M059J (cell line): ENCODE measurements around the gene TUBGCP2. TPM values are rescaled to one million over a fixed set of nuclear protein-coding genes. Genes with fewer than 3 reads are reported as not detected.

Experiments
- DNase-seq: peaks from one replicate; pipeline ENCODE4 v3.0.0-alpha.2; 2012; ENCODE audit warnings: low read depth
- total RNA-seq: library from RNA; depleted of rRNA; stranded (reverse); fragments of >200 nt; shearing (Covaris generic); gene quantifications from 2 replicates; pipeline ENCODE4 v1.2.3, GENCODE V29; 2014; rRNA removed

TUBGCP2 gene
- total RNA-seq: 38.6 and 51.9 TPM in 2 replicates

- DNase-seq: peak; percentile 68
These were observed at the start of gene TUBGCP2, which contains the start of gene ZNF511 for GRCh38 chr10:133308421-133309099. Gene TUBGCP2 (minus strand): TSS chr10:133308872. CDS start chr10:133302941, 5,931 bp downstream. Gene ZNF511 (plus strand): TSS chr10:133308914. CDS start chr10:133308944, 30 bp downstream.

- DNase-seq: peak; percentile 32
These were observed 48.9 kb upstream of the TUBGCP2 start, which contains the start of gene FUOM for GRCh38 chr10:133357285-133358161. Gene FUOM (minus strand): TSS chr10:133358019. CDS start chr10:133358007, 12 bp downstream.

GRCh38 chr10:133356549-133357284 is 48.0 kb upstream of the TUBGCP2 start:
- no peak for DNase-seq

- DNase-seq: no peak
These were observed 47.3 kb upstream of the TUBGCP2 start for GRCh38 chr10:133355991-133356390.

- DNase-seq: no peak
These were observed 46.6 kb upstream of the TUBGCP2 start for GRCh38 chr10:133355266-133355665.

DNA sequence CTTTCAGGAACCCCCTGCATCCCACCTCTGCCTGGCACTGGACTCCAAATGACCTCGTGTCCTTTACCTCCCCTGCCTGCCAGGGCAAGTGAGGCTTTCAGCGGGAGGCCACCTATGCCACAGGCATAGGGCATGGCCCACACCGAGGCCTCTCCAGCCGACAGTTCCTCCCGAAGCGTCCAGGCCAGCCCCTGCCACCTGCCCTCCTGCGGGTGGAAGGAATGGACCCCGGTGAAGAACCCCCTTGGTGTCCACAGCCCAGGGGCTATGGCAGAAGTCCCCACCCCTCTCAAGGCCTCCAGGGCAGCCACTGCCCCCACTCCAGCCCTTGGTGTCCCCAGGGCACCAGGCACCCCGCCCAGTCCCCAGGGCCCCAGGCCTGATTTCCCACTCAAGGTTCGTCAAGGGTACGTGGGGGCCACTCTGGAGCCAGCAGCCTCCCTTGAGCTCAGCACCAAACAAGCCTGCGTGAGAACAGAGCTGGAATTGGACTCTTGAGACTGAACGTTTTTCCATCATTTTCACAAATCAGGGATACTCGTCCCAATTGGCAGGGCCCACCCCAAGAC is 46.1 kb upstream of the TUBGCP2 start:
- DNase-seq: no peak

DNA sequence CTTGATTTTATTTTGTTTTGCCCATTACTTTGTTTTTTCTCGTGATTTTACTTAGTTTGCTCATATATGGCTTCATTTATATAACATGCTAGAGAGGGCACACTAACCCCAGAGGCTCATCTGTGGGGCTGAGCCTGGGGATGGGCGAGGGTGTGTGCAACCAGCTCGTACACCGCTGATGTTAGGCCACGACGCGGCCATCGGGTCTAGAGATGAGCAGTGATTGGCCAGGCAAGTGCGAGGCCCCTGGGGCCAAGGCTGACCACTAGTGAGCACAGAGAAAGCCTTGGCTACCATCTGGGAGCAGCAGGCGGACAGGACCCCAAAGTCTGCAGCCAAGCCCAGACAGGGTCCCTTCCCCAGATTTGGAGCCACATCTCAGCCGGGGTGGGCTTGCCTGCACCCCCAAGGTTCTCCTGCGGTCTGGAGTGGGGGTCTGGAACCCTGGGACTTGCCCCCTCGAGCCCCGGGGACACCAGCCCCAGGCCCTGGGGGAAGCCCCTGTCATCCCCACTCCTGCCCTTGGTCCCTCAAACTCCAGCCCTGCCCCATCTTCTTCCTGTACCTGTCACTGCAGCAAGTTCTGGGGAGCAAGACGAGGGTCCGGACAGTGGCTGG is 45.4 kb upstream of the TUBGCP2 start:
- no peak for DNase-seq

- no peak for DNase-seq
These were observed 44.7 kb upstream of the TUBGCP2 start for GRCh38 chr10:133353202-133353959.

GRCh38 chr10:133351408-133352318 is 43.0 kb upstream of the TUBGCP2 start:
- no peak for DNase-seq

GRCh38 chr10:133350950-133351329 is 42.3 kb upstream of the TUBGCP2 start:
- DNase-seq: no peak

- DNase-seq: no peak
These were observed 41.7 kb upstream of the TUBGCP2 start for GRCh38 chr10:133350283-133350949.

- no peak for DNase-seq
These were observed 40.9 kb upstream of the TUBGCP2 start for GRCh38 chr10:133349577-133350011.

DNA sequence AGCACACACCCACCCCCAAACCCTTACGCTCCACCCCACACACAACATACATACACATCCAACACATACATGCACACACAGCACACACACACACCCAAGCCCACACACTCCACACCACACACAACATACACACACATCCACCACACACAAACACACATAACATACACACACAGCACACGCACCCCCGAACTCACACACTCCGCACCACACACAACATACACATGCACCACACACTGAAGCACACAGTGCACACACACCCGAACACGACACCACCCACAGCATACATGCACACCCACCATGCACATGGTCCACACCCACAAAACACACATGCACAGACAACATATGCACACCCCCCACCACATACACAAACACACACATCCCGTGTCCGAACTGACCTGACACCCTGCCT is 40.5 kb upstream of the TUBGCP2 start:
- no peak for DNase-seq

DNA sequence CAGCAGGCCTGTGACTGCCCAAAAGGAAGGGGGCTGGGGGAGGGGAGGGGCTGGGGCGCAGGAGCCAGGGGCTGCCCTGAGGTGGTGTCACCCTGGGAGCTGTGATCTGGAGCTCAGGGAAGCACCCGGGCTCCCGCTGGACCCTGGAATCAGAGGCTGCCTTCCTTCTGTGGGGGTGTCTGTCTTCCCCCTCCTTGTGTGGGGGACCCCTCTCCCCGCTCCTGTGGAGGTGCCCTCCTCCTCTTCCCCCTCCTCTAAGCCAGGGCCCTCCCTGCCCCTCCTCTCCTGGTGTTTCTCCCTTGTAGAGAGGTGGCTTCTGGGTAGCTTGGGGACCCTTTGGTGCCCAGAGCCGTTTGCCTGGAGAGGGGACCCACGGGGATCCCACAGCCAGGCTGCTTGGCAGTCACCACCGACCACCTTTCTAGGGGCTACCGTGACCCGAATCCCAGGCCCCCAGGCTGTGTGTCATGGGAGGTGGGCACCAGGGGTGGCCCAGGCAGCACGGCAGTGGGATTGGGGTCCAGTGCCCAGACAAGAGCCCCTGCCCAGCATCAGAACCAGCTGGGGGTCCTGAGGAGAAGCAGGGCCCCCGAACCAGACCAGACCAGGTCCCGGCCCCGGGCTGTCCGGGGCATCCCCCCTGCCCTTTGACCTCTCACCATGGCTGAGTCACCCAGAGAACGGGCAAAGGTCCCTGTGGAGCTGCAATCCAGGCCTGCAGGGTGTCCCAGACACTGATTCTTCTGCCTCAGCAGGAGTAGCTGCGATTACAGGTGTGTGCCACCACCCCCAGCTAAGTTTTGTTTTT is 39.2 kb upstream of the TUBGCP2 start:
- no peak for DNase-seq

DNA sequence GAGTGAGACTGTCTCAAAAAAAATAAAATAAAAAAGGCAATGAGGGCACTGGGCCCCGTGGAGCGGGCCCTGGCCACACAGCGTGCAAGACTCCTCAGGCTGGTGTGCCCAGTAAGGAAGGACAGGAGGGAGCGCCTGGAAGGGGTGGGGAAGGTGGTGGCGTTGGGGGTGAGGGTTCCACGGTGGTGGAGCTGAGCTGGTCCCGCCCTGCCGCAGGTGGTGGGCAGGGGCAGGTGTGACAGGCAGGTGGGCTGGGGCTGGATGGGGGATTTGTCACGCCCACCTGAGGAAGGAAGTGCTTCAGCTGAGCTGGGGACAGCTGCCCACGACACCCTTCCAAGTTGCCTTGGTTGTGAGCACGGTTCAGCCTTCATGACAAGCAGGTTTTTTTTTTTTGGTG is 37.7 kb upstream of the TUBGCP2 start:
- no peak for DNase-seq

DNA sequence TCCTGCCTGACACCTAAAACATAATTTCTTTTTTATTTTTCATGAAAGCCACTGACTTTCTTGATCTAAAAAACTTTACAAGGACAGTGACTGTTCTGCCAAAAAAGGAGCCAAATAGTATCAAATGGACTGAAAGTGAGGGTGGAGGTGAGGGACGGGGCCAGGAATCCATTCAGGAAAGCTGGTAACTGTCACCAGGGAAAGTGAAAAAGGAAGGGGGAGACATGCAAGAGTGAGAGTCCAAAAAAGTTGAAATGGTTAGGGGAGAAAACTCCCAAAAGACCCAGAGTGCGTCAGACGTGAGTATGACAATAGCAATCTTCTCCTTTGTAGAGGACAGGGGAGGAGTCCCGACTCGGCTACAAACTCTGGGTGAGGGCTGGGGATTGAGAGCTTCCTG is 35.6 kb upstream of the TUBGCP2 start:
- no peak for DNase-seq

DNA sequence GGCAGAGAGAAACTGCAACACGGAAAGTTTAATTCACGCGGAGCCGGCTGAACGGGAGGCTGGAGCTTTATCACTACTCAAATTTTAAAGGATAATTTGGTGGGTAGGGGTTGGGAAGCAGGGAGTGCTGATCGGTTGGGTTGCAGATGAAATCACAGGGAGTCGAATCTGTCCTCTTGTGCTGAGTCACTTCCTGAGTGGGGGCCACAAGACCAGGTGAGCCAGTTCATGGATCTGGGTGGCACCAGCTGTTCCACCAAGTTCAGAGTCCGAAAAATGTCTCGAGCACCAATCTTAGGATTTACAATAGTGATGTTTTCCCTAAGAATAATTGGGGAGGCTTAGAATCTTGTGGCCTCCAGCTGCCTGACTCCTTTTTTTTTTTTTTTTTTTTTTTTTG is 34.9 kb upstream of the TUBGCP2 start:
- DNase-seq: no peak

DNA sequence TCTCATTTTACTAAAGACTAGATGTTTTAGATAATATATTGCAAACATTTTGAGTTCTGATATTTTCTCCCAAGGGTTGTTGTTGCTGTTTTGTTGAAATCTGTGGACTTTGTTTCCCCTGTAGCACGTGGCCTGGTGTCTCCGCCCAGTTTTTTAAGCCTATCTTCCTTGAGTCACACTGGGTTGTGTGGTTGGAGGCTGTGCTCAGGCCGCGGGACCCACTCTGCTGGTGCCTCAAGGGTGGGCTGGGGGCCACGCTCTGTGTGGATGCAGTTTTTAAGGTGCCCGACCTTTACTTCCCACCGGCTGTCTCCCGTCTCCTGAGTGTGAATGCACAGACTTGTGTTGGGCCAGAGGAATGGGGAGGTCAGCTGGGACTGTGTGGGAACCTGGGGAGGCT is 34.3 kb upstream of the TUBGCP2 start:
- DNase-seq: no peak
